ENCODE results near the gene SP2. TPM values are rescaled to one million over a fixed set of nuclear protein-coding genes. Genes with fewer than 3 reads are reported as not detected.

SP2 gene
- total and polyA plus RNA-seq, 2 of the 8 experiments (the other 6 are each of a cell fraction or from before 2014, with no cell fraction given) = 5.6 to 13.8 TPM

- TF ChIP-seq CHD1 (IDR thresholded peaks at IDR 0.05; ENCODE audit: low read depth, low read length) = no peak
Observed at GRCh38 chr17:47897561-47897960, 1.5 kb downstream of the SP2 start (continued).

- H4K8ac ChIP-seq (ENCODE audit: extremely low read depth, insufficient read depth, low read length) = no peak overlapping the region
- H2BK20ac ChIP-seq (ENCODE audit: low read length) = no peak overlapping the region
- no peak overlapping the region for H3K56ac ChIP-seq (replicated peaks; ENCODE audit: insufficient read length, low read depth, low read length)
- no peaks in the 10 kb centered on the region for H3K9me3 ChIP-seq (ENCODE audit: insufficient read depth in 2 of 2, low read depth in 1 of 2, low read length in 1 of 2)
- H2AFZ ChIP-seq (ENCODE audit: low read length) = no peak overlapping the region
- no peak overlapping the region for H3K14ac ChIP-seq (ENCODE audit: insufficient read length)
- FAIRE-seq (no peak), DNase-seq (ENCODE audit: low read depth in 1 of 2, low spot score in 2 of 2) (no peak)
- H2BK120ac ChIP-seq (replicated peaks; ENCODE audit: low read depth, low read length) = no peak overlapping the region
- H3K9ac ChIP-seq (replicated peaks in 1 of 4; ENCODE audit: extremely low read depth in 1 of 4, low read depth in 3 of 4, low read length in 3 of 4) = no peak overlapping the region
- H3K36me3 ChIP-seq (ENCODE audit: control insufficient read depth in 2 of 4, insufficient read depth in 4 of 4, low read length in 3 of 4) = no peaks in the 10 kb centered on the region
- no peak overlapping the region for H2BK5ac ChIP-seq (ENCODE audit: low read depth, low read length)
- H3K4ac ChIP-seq (replicated peaks; ENCODE audit: insufficient read length, low read depth, low read length) = no peak overlapping the region
- H3K4me3 ChIP-seq (ENCODE audit: extremely low read depth in 1 of 4, insufficient read depth in 2 of 4, low read depth in 3 of 4, low read length in 4 of 4) = no peak overlapping the region
- no peaks in the 10 kb centered on the region; a peak in 1 of 7 replicates for H3K27me3 ChIP-seq (replicated peaks in 1 of 4; ENCODE audit: control insufficient read depth in 3 of 4, extremely low read depth in 1 of 4, insufficient read depth in 3 of 4, low read length in 3 of 4)
- no peak overlapping the region for H3K23ac ChIP-seq (ENCODE audit: insufficient read length)
- no peak overlapping the region for H2BK15ac ChIP-seq (ENCODE audit: low read length)
- no peak overlapping the region for H3K27ac ChIP-seq (ENCODE audit: low read depth, low read length)
- no peak overlapping the region for H2BK12ac ChIP-seq (ENCODE audit: low read depth, low read length)
- peaks cover 0 to 3% of the 10 kb centered on the region in 2 experiments for H4K20me1 ChIP-seq (replicated peaks in 1 of 2; ENCODE audit: control insufficient read depth in 1 of 2, insufficient read depth in 2 of 2, low read length in 2 of 2)
- H2AK5ac ChIP-seq (ENCODE audit: low read depth, low read length) = no peak overlapping the region
- H4K5ac ChIP-seq (ENCODE audit: insufficient read length, low read depth, low read length) = no peak overlapping the region
- POLR2A ChIA-PET (ENCODE audit: partially characterized antibody) = interaction anchor here (0.7 to 1.0 kb wide), 2 partner anchors 14 to 50 kb away, joined by 3 read pairs; no protein-coding TSS in a partner anchor
- peaks cover 10% of the 10 kb centered on the region; the same call in 1 of the 2 replicates for H3K79me1 ChIP-seq (ENCODE audit: low read depth, low read length)
- CTCF ChIA-PET (ENCODE audit: partially characterized antibody) = interaction anchor here (1.3 kb wide), 1 partner anchor 57 kb away, joined by 3 read pairs; no protein-coding TSS in a partner anchor
- no peak overlapping the region for H3K4me2 ChIP-seq (ENCODE audit: insufficient read depth in 1 of 2, low read depth in 2 of 2, low read length in 2 of 2)
- H4K91ac ChIP-seq (replicated peaks; ENCODE audit: insufficient read length, low read length) = no peak overlapping the region
- peaks cover 10 to 22% (median 12%) of the 10 kb centered on the region in 4 experiments for H3K4me1 ChIP-seq (replicated peaks in 1 of 4; ENCODE audit: control insufficient read depth in 3 of 4, insufficient read depth in 4 of 4, low read length in 3 of 4)
- H3K79me2 ChIP-seq (ENCODE audit: control insufficient read depth in 1 of 2, insufficient read depth in 2 of 2, low read length in 2 of 2) = peaks cover 0 to 24% of the 10 kb centered on the region in 2 experiments; a peak in 3 of 4 replicates
- peaks cover 6% of the 10 kb centered on the region for H3K23me2 ChIP-seq (ENCODE audit: low read depth, low read length)
- no peak overlapping the region for H3K18ac ChIP-seq (ENCODE audit: extremely low read depth, low read length)
- no peak for TF ChIP-seq ZNF274 (IDR thresholded peaks at IDR 0.05; ENCODE audit: borderline replicate concordance, extremely low read depth, low read length)
- no peak for TF ChIP-seq TAF7 (optimal IDR thresholded peaks at IDR 0.05; ENCODE audit: borderline replicate concordance, low read depth, low read length)
- TF ChIP-seq CBX8 (IDR thresholded peaks at IDR 0.05; ENCODE audit: borderline replicate concordance, low read depth, low read length) = no peak
- TF ChIP-seq BRCA1 (IDR thresholded peaks at IDR 0.05; ENCODE audit: low read depth, low read length) = no peak
- TF ChIP-seq SRF (IDR thresholded peaks at IDR 0.05; ENCODE audit: low read depth, low read length) = no peak
- no peak for TF ChIP-seq TCF12 (IDR thresholded peaks at IDR 0.05; ENCODE audit: low read depth, low read length)
- TF ChIP-seq KDM1A (IDR thresholded peaks at IDR 0.05; ENCODE audit: borderline replicate concordance, low read length) = no peak
- TF ChIP-seq CHD2 (IDR thresholded peaks at IDR 0.05; ENCODE audit: low read length) = no peak
- TF ChIP-seq BCL11A (IDR thresholded peaks at IDR 0.05; ENCODE audit: low read depth in 2 of 2, low read length in 2 of 2) = no peak
- no peak for TF ChIP-seq SP1 (IDR thresholded peaks at IDR 0.05; ENCODE audit: low read depth, low read length)
- no peak for TF ChIP-seq TEAD4 (IDR thresholded peaks at IDR 0.05; ENCODE audit: low read depth, low read length)
- no peak for TF ChIP-seq CEBPB (IDR thresholded peaks at IDR 0.05; ENCODE audit: low read depth, low read length)
- TF ChIP-seq POU5F1 (IDR thresholded peaks at IDR 0.05; ENCODE audit: low read depth, low read length) = no peak
- TF ChIP-seq GTF2F1 (IDR thresholded peaks at IDR 0.05; ENCODE audit: borderline replicate concordance, low read depth, low read length) = no peak
Observed at GRCh38 chr17:47898241-47898640, 2.2 kb downstream of the SP2 start.
